Breast epithelium (tissue), 4 donors: ENCODE data around the gene NLRX1. TPM values are rescaled to one million over a fixed set of nuclear protein-coding genes. Genes with fewer than 3 reads are reported as not detected.

ENCODE experiments used
- DNase-seq, 2 donors: peaks; one replicate each; pipeline ENCODE4 v3.0.0-alpha.2; 2019; ENCODE audit warnings: low spot score in 2 of 2
- H3K27ac ChIP-seq, 2 donors: fragments of 200-600 bp; sonication (generic) in 1 of 2; one replicate each; pipeline ENCODE4 v1.5.1; 2016 to 2019; ENCODE audit warnings: mild to moderate bottlenecking in 1 of 2
- H3K27me3 ChIP-seq, 2 donors: fragments of 200-600 bp; sonication (generic) in 1 of 2; one replicate each; pipeline versions ENCODE4 v1.5.1 to v1.6.0; 2017 to 2019; ENCODE audit warnings: control low read depth in 1 of 2, mild to moderate bottlenecking in 1 of 2
- H3K36me3 ChIP-seq: fragments of 200-600 bp; one replicate; pipeline ENCODE4 v1.5.1; 2019
- H3K4me1 ChIP-seq, 2 donors: fragments of 200-600 bp; sonication (generic); one replicate each; pipeline ENCODE4 v1.5.1; 2016 to 2019; ENCODE audit warnings: control low read depth in 1 of 2
- H3K4me3 ChIP-seq, 3 donors: fragments of 200-600 bp; sonication (generic); 1 replicate in 2 of 3; 2 replicates in 1 of 3; pipeline ENCODE4 v1.5.1; 2016 to 2019; ENCODE audit warnings: mild to moderate bottlenecking in 3 of 3, moderate library complexity in 2 of 3
- H3K9me3 ChIP-seq, 2 donors: fragments of 200-600 bp; sonication (generic) in 1 of 2; one replicate each; pipeline ENCODE4 v1.5.1; 2016 to 2019; ENCODE audit warnings: control low read depth in 1 of 2
- CTCF ChIP-seq, 3 donors: fragments of 450-650 bp; IDR thresholded peaks; one replicate each; pipeline ENCODE4 v1.5.1; 2016 to 2017; ENCODE audit warnings: antibody characterized with exemption in 3 of 3, mild to moderate bottlenecking in 3 of 3, moderate library complexity in 3 of 3
- POLR2A ChIP-seq: fragments of 450-650 bp; IDR thresholded peaks from one replicate; pipeline ENCODE4 v1.6.1; 2016; ENCODE audit warnings: antibody characterized with exemption, mild to moderate bottlenecking, moderate library complexity
- POLR2AphosphoS5 ChIP-seq, 3 donors: sonication (generic); formaldehyde crosslinking; IDR thresholded peaks; one replicate each; pipeline ENCODE4 v1.6.1; 2017; ENCODE audit warnings: antibody characterized with exemption in 3 of 3
- intact Hi-C: fragments of 100-400 bp; cut with DNase I; formaldehyde crosslinking; loops from one replicate; pipeline ENCODE4 v1.15.1; 2023; ENCODE audit warnings: low total_unique reads
- total RNA-seq, 3 donors: library from RNA; depleted of rRNA; stranded (reverse); fragments of >200 nt; gene quantifications; one replicate each; pipeline ENCODE4 v1.1.0, GENCODE V29; 2016

The NLRX1 gene
- total RNA-seq, 3 donors from 2014 or later = 11.5 to 16.1 (median 13.3) TPM

GRCh38 chr11:119144825-119145486 is 23.6 kb upstream of the NLRX1 start:
- DNase-seq = peak in 1 of 2 donors; percentile 30
- no peaks in the 10 kb centered on the region for H3K9me3 ChIP-seq
- peak overlapping the region in 1 of 3 donors; percentile 35 for H3K4me3 ChIP-seq
- no peaks in the 10 kb centered on the region for H3K4me1 ChIP-seq
- no peaks in the 10 kb centered on the region for H3K36me3 ChIP-seq
- H3K27me3 ChIP-seq = peaks cover 0 to 10% of the 10 kb centered on the region in 2 donors
- no peak for TF ChIP-seq POLR2AphosphoS5 (IDR thresholded peaks at IDR 0.05)
- TF ChIP-seq CTCF (IDR thresholded peaks at IDR 0.05) = peak in 2 of 3 donors; percentile 45 to 62
- intact Hi-C loops = no loop called here
- H3K27ac ChIP-seq = no peak overlapping the region

GRCh38 chr11:119145551-119145950 is 23.0 kb upstream of the NLRX1 start:
- Histone ChIP-seq H3K4me3 (no peak overlapping the region), H3K9me3 (no peaks in the 10 kb centered on the region), H3K4me1 (no peaks in the 10 kb centered on the region), H3K36me3 (no peaks in the 10 kb centered on the region), H3K27me3 (peaks cover 0 to 10% of the 10 kb centered on the region in 2 donors), H3K27ac (no peak overlapping the region)
- no peak for DNase-seq
- TF ChIP-seq POLR2A (no peak), CTCF (IDR thresholded peaks at IDR 0.05) (no peak), POLR2AphosphoS5 (IDR thresholded peaks at IDR 0.05) (no peak)
- intact Hi-C loops = no loop called here

- TF ChIP-seq CTCF (IDR thresholded peaks at IDR 0.05) = no peak
- no peak for TF ChIP-seq POLR2AphosphoS5 (IDR thresholded peaks at IDR 0.05)
- no peak for TF ChIP-seq POLR2A
- H3K4me1 ChIP-seq = no peaks in the 10 kb centered on the region
- intact Hi-C loops = no loop called here
Measured at GRCh38 chr11:119147604-119148333, 20.8 kb upstream of the NLRX1 start.

GRCh38 chr11:119148720-119149017 is 19.9 kb upstream of the NLRX1 start:
- no peaks in the 10 kb centered on the region for H3K9me3 ChIP-seq
- intact Hi-C loops = no loop called here
- no peak overlapping the region for H3K27ac ChIP-seq
- no peak for TF ChIP-seq CTCF (IDR thresholded peaks at IDR 0.05)
- no peak for TF ChIP-seq POLR2AphosphoS5 (IDR thresholded peaks at IDR 0.05)
- no peak for TF ChIP-seq POLR2A
- H3K27me3 ChIP-seq = peaks cover 0 to 10% of the 10 kb centered on the region in 2 donors
- no peak for DNase-seq
- H3K36me3 ChIP-seq = no peaks in the 10 kb centered on the region
- H3K4me3 ChIP-seq = peak overlapping the region; percentile 50 to 75 (median 62)
- H3K4me1 ChIP-seq = no peaks in the 10 kb centered on the region

More at GRCh38 chr11:119147604-119148333, 20.8 kb upstream of the NLRX1 start:
- Histone ChIP-seq H3K9me3 (no peaks in the 10 kb centered on the region), H3K27me3 (peaks cover 0 to 10% of the 10 kb centered on the region in 2 donors), H3K27ac (no peak overlapping the region), H3K4me3 (no peak overlapping the region), H3K36me3 (no peaks in the 10 kb centered on the region)
- DNase-seq = no peak
